Smooth muscle cell (in vitro differentiated cells): ENCODE measurements around the gene PSEN1. TPM values are rescaled to one million over a fixed set of nuclear protein-coding genes. Genes with fewer than 3 reads are reported as not detected.

Experiments used
- DNase-seq: peaks from one replicate; lab custom pipeline; 2025; ENCODE audit not compliant: unreplicated experiment; lab: John Stamatoyannopoulos, UW
- H2AFZ ChIP-seq: fragments of 200-600 bp; sonication (generic); 2 replicates; pipeline ENCODE4 v1.6.0; 2016; ENCODE audit warnings: antibody characterized with exemption, low read depth, mild to moderate bottlenecking
- H3F3A ChIP-seq: fragments of 200-600 bp; sonication (generic); 2 replicates; pipeline ENCODE4 v1.6.0; 2017; ENCODE audit warnings: antibody characterized with exemption, low read depth
- H3K27ac ChIP-seq: fragments of 200-600 bp; sonication (generic); 2 replicates; pipeline ENCODE4 v1.5.1; 2016; ENCODE audit warnings: low read depth, mild to moderate bottlenecking
- H3K27me3 ChIP-seq: fragments of 200-600 bp; sonication (generic); 2 replicates; pipeline ENCODE4 v1.6.1; 2016; ENCODE audit warnings: low read depth, mild to moderate bottlenecking
- H3K36me3 ChIP-seq: fragments of 200-600 bp; sonication (generic); 2 replicates; pipeline ENCODE4 v1.5.1; 2016; ENCODE audit warnings: low read depth
- H3K4me1 ChIP-seq: fragments of 200-600 bp; sonication (generic); 2 replicates; pipeline ENCODE4 v1.5.1; 2016; ENCODE audit warnings: low read depth
- H3K4me2 ChIP-seq: fragments of 200-600 bp; sonication (generic); 2 replicates; pipeline ENCODE4 v1.6.0; 2016; ENCODE audit warnings: mild to moderate bottlenecking
- H3K4me3 ChIP-seq: fragments of 200-600 bp; sonication (generic); 2 replicates; pipeline ENCODE4 v1.5.1; 2016; ENCODE audit warnings: mild to moderate bottlenecking
- H3K79me2 ChIP-seq: fragments of 200-600 bp; sonication (generic); 2 replicates; pipeline ENCODE4 v1.6.0; 2016; ENCODE audit warnings: low read depth, mild to moderate bottlenecking
- H3K9ac ChIP-seq: fragments of 200-600 bp; sonication (generic); 2 replicates; pipeline ENCODE4 v1.6.0; 2016; ENCODE audit warnings: low read depth
- H3K9me3 ChIP-seq: fragments of 200-600 bp; sonication (generic); replicated peaks from 2 replicates; pipeline ENCODE4 v1.5.1; 2016; ENCODE audit warnings: low read depth
- H4K20me1 ChIP-seq: fragments of 200-600 bp; sonication (generic); 2 replicates; pipeline ENCODE4 v1.6.0; 2016; ENCODE audit warnings: low read depth
- WGBS: methylation state at CpG from one replicate; pipeline ENCODE4 v1.1.7; 2016; ENCODE audit warnings: low lambda C conversion rate; 5-methylcytosine and 5-hydroxymethylcytosine counted together
- polyA plus RNA-seq: library from polyadenylated mRNA; unstranded; fragments of >200 nt; fragmentation: Nextera tagmentation; extraction: Ambion mirVana; gene quantifications from 2 replicates; pipeline ENCODE4 v1.2.1, GENCODE V29; 2016
- total RNA-seq: library from RNA; depleted of rRNA; stranded (reverse); fragments of >200 nt; gene quantifications from 2 replicates; pipeline ENCODE4 v1.2.3, GENCODE V29; 2014
- TF ChIP-seq, protein P1 (sequence below): fragments of 200-600 bp; sonication (generic); IDR thresholded peaks from 2 replicates; pipeline ENCODE4 v1.5.1; 2017; ENCODE audit warnings: borderline replicate concordance, mild to moderate bottlenecking, antibody characterized with exemption; ENCODE audit not compliant: insufficient read depth, poor library complexity, severe bottlenecking

Gene PSEN1
- total and polyA plus RNA-seq, 2 experiments from 2014 or later: 37.7 to 55.1 TPM

GRCh38 chr14:73125746-73126145, 10.6 kb upstream of the PSEN1 start:
- Histone ChIP-seq H3K27me3 (no peaks in the 10 kb centered on the region), H3K4me3 (no peak overlapping the region), H3K4me1 (peaks cover 7% of the 10 kb centered on the region), H4K20me1 (no peaks in the 10 kb centered on the region), H3K79me2 (no peaks in the 10 kb centered on the region), H3K4me2 (no peak overlapping the region), H3K36me3 (peaks cover 3% of the 10 kb centered on the region), H3K27ac (no peak overlapping the region), H3K9me3 (no peaks in the 10 kb centered on the region), H3K9ac (no peak overlapping the region), H2AFZ (no peak overlapping the region), H3F3A (peaks cover 9% of the 10 kb centered on the region)
- TF ChIP-seq, protein P1, sequence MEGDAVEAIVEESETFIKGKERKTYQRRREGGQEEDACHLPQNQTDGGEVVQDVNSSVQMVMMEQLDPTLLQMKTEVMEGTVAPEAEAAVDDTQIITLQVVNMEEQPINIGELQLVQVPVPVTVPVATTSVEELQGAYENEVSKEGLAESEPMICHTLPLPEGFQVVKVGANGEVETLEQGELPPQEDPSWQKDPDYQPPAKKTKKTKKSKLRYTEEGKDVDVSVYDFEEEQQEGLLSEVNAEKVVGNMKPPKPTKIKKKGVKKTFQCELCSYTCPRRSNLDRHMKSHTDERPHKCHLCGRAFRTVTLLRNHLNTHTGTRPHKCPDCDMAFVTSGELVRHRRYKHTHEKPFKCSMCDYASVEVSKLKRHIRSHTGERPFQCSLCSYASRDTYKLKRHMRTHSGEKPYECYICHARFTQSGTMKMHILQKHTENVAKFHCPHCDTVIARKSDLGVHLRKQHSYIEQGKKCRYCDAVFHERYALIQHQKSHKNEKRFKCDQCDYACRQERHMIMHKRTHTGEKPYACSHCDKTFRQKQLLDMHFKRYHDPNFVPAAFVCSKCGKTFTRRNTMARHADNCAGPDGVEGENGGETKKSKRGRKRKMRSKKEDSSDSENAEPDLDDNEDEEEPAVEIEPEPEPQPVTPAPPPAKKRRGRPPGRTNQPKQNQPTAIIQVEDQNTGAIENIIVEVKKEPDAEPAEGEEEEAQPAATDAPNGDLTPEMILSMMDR: no peak
- 79% methylated on average over 3 of the region's 3 CpGs for WGBS
- no peak for DNase-seq

- H4K20me1 ChIP-seq: peaks cover 9% of the 10 kb centered on the region
- no peak overlapping the region for H3K4me2 ChIP-seq
- H3K79me2 ChIP-seq: peaks cover 24% of the 10 kb centered on the region
- H3K27me3 ChIP-seq: no peaks in the 10 kb centered on the region
- H3K36me3 ChIP-seq: no peaks in the 10 kb centered on the region
- H3K4me3 ChIP-seq: no peak overlapping the region
- H3K9me3 ChIP-seq: no peaks in the 10 kb centered on the region
- H3F3A ChIP-seq: peaks cover 6% of the 10 kb centered on the region
- TF ChIP-seq, protein P1: no peak
- no peak for DNase-seq
- peaks cover 8% of the 10 kb centered on the region for H3K4me1 ChIP-seq
- WGBS: 82% methylated on average over 3 of the region's 3 CpGs
- no peak overlapping the region for H2AFZ ChIP-seq
- no peak overlapping the region for H3K27ac ChIP-seq
- no peak overlapping the region for H3K9ac ChIP-seq
Measured at GRCh38 chr14:73133795-73134194, 2.5 kb upstream of the PSEN1 start.

DNA sequence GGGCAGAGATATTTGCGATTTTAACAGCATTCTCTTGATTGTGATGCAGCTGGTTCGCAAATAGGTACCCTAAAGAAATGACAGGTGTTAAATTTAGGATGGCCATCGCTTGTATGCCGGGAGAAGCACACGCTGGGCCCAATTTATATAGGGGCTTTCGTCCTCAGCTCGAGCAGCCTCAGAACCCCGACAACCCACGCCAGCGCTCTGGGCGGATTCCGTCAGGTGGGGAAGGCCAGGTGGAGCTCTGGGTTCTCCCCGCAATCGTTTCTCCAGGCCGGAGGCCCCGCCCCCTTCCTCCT, 271 bp upstream of the PSEN1 start:
- no peak for DNase-seq
- H3K9ac ChIP-seq: no peak overlapping the region
- no peaks in the 10 kb centered on the region for H3K36me3 ChIP-seq
- peak overlapping the region; percentile 96 for H3K4me2 ChIP-seq
- H3K27me3 ChIP-seq: no peaks in the 10 kb centered on the region
- H4K20me1 ChIP-seq: peaks cover 29% of the 10 kb centered on the region
- no peak overlapping the region for H2AFZ ChIP-seq
- WGBS: 8% methylated on average over 15 of the region's 16 CpGs
- TF ChIP-seq, protein P1: no peak
- peak overlapping the region; percentile 95 for H3K27ac ChIP-seq
- H3K9me3 ChIP-seq: no peaks in the 10 kb centered on the region
- H3K4me3 ChIP-seq: peak overlapping the region; percentile 97
- peaks cover 46% of the 10 kb centered on the region for H3K79me2 ChIP-seq
- H3K4me1 ChIP-seq: peaks cover 8% of the 10 kb centered on the region
- H3F3A ChIP-seq: peaks cover 6% of the 10 kb centered on the region

DNA sequence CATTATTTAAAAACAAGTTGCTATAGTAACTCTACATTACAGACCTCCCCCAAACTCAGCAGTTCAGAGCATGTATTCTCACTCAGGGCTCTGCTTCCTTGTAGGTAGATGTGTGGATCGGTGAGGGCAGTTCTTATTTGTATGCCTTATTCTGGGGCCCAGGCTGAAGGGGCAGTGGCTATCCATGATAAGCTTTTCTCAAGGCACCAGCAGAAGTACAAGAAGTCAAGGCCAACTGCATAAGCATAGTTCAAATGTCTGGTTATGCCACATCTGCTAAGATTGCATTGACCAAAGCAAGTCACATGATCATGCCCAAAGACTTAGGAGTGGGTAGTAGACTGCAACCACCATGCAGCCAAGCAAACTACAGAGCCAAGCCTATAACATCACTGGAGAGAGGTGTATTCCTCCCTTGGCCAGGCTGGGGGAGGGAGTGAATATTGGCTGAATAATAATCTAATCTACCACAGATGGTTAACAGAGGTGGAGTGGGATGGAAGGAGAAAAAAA, 4.6 kb downstream of the PSEN1 start:
- TF ChIP-seq, protein P1: no peak
- no peak overlapping the region for H3K4me3 ChIP-seq
- H3K36me3 ChIP-seq: no peaks in the 10 kb centered on the region
- H3K4me2 ChIP-seq: no peak overlapping the region
- peaks cover 90% of the 10 kb centered on the region for H3K79me2 ChIP-seq
- no peaks in the 10 kb centered on the region for H3K9me3 ChIP-seq
- H3F3A ChIP-seq: no peaks in the 10 kb centered on the region
- H3K9ac ChIP-seq: no peak overlapping the region
- no peak for DNase-seq
- H2AFZ ChIP-seq: no peak overlapping the region
- H3K4me1 ChIP-seq: peaks cover 24% of the 10 kb centered on the region
- H3K27me3 ChIP-seq: no peaks in the 10 kb centered on the region
- peaks cover 74% of the 10 kb centered on the region for H4K20me1 ChIP-seq
- no peak overlapping the region for H3K27ac ChIP-seq
- 97% methylated on average over 1 of the region's 1 CpG for WGBS
